ENCODE data around the gene CREBRF.
A peak's percentile ranks its signal among the peaks of the same experiment; 100 is the strongest.

Gene CREBRF

GRCh38 chr5:173138707-173139106 lies 82.6 kb downstream of the CREBRF start:
- DNase-seq (ENCODE audit: low read depth), result no peak
- no peak overlapping the region for H3K4me3 ChIP-seq (ENCODE audit: low read length)
- TF ChIP-seq, protein P1, sequence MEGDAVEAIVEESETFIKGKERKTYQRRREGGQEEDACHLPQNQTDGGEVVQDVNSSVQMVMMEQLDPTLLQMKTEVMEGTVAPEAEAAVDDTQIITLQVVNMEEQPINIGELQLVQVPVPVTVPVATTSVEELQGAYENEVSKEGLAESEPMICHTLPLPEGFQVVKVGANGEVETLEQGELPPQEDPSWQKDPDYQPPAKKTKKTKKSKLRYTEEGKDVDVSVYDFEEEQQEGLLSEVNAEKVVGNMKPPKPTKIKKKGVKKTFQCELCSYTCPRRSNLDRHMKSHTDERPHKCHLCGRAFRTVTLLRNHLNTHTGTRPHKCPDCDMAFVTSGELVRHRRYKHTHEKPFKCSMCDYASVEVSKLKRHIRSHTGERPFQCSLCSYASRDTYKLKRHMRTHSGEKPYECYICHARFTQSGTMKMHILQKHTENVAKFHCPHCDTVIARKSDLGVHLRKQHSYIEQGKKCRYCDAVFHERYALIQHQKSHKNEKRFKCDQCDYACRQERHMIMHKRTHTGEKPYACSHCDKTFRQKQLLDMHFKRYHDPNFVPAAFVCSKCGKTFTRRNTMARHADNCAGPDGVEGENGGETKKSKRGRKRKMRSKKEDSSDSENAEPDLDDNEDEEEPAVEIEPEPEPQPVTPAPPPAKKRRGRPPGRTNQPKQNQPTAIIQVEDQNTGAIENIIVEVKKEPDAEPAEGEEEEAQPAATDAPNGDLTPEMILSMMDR (IDR thresholded peaks at IDR 0.05; ENCODE audit: insufficient read depth, low read depth, low read length, missing control alignments), result no peak

GRCh38 chr5:173139631-173140030 lies 83.5 kb downstream of the CREBRF start:
- TF ChIP-seq, protein P1 (IDR thresholded peaks at IDR 0.05; ENCODE audit: insufficient read depth, low read depth, low read length, missing control alignments), result no peak
- DNase-seq (ENCODE audit: low read depth), result no peak

GRCh38 chr5:173140769-173141168 lies 84.6 kb downstream of the CREBRF start:
- H3K4me3 ChIP-seq (ENCODE audit: low read length), result no peak overlapping the region
- TF ChIP-seq, protein P1 (IDR thresholded peaks at IDR 0.05; ENCODE audit: insufficient read depth, low read depth, low read length, missing control alignments), result no peak
- DNase-seq (ENCODE audit: low read depth), result no peak

More at GRCh38 chr5:173139631-173140030, 83.5 kb downstream of the CREBRF start:
- H3K4me3 ChIP-seq (ENCODE audit: low read length), result no peak overlapping the region

DNA sequence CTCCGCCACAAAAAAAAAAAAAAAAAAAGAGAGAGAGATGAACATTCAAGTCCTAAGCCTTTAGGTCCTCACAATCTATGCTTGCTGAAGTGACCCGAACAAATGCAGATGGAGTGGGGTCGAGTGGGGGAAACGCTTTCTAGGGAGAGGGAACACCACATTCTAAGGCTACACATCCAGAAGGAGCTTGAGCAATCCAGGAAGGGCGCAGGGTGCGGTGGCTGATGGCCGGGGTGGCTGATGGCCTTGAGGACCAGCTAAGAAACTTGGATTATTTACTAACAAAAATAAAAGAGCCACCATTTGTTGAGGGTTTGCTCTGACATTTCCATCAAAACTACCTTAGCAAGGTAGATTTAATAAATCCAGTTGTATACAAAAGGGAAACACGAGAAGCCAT lies 87.4 kb downstream of the CREBRF start:
- no peak overlapping the region for H3K4me3 ChIP-seq (ENCODE audit: low read length)
- no peak for DNase-seq (ENCODE audit: low read depth)
- TF ChIP-seq, protein P1 (IDR thresholded peaks at IDR 0.05; ENCODE audit: insufficient read depth, low read depth, low read length, missing control alignments), result no peak

- peak within 1 kb of the TSS; percentile 93 for H3K4me3 ChIP-seq (ENCODE audit: low read length)
- peak; percentile 98 for DNase-seq (ENCODE audit: low read depth)
- TF ChIP-seq, protein P1 (IDR thresholded peaks at IDR 0.05; ENCODE audit: insufficient read depth, low read depth, low read length, missing control alignments), result peak; percentile 97
Observed at GRCh38 chr5:173144200-173145176, 88.3 kb downstream of the CREBRF start, which contains the start of gene BNIP1. TSS of gene BNIP1 (plus strand) at chr5:173144531. CDS start at chr5:173144546, 15 bp downstream.

DNA sequence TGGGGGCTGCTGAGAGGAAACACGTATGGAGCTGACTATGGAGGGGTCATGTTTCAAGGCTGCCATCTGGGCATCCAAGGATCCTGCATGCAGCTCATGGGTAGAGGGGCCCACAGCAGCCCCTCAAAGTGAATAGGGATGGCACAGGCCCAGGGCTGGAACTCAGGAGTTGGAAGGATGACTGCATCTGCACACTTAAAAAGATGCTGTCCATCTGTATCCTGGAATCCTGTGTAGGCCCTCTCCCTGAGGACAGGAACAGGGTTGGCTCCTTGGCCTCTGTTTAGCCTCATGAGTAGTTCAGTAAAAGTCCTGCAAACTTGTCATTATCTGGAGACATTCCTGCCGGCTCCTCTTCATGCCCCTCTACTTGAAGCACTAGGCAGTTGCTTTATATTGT lies 92.2 kb downstream of the CREBRF start:
- TF ChIP-seq, protein P1 (IDR thresholded peaks at IDR 0.05; ENCODE audit: insufficient read depth, low read depth, low read length, missing control alignments), result no peak
- no peak overlapping the region for H3K4me3 ChIP-seq (ENCODE audit: low read length)
- DNase-seq (ENCODE audit: low read depth), result no peak

Measured in epithelial cell of esophagus (primary cell).